Fibroblast of lung (primary cell): ENCODE data around the gene CNOT9. TPM values are rescaled to one million over a fixed set of nuclear protein-coding genes. Genes with fewer than 3 reads are reported as not detected.
"Not testable (repeated sequence)": the region's sequence is repeated elsewhere in the genome, so short reads cannot be mapped to it uniquely, and the experiment has no call there.

Experiments
- DNase-seq, 2 donors: peaks; one replicate each; pipeline versions ENCODE4 v3.0.0 to v3.0.0-alpha.2; 2010; ENCODE audit warnings: low read depth in 2 of 2
- H2AFZ ChIP-seq: 2 replicates; pipeline ENCODE4 v1.5.1; 2012; ENCODE audit warnings: low read length, control low read depth, inconsistent platforms
- H3K27ac ChIP-seq: 2 replicates; pipeline ENCODE4 v1.5.1; 2011; ENCODE audit warnings: low read length, control low read depth; ENCODE audit not compliant: insufficient read depth
- H3K27me3 ChIP-seq: 2 replicates; pipeline ENCODE4 v1.5.1; 2011; ENCODE audit warnings: mild to moderate bottlenecking, low read length; ENCODE audit not compliant: control insufficient read depth, insufficient read depth
- H3K36me3 ChIP-seq: 2 replicates; pipeline ENCODE4 v1.5.1; 2011; ENCODE audit warnings: low read length; ENCODE audit not compliant: control insufficient read depth, insufficient read depth
- H3K4me1 ChIP-seq: 2 replicates; pipeline ENCODE4 v1.5.1; 2011; ENCODE audit warnings: low read length; ENCODE audit not compliant: control insufficient read depth, insufficient read depth; ENCODE audit errors: extremely low read depth
- H3K4me2 ChIP-seq: 2 replicates; pipeline ENCODE4 v1.5.1; 2011; ENCODE audit warnings: low read length, control low read depth; ENCODE audit not compliant: insufficient read depth; ENCODE audit errors: extremely low read depth
- H3K4me3 ChIP-seq, 4 experiments: fragments of 200-600 bp in 1 of 4; sonication (generic) in 1 of 4; replicated peaks in 1 of 4; 2 replicates each; pipeline ENCODE4 v1.5.1; 2011 to 2016; ENCODE audit warnings: low read length in 4 of 4, low read depth in 3 of 4, mild to moderate bottlenecking in 3 of 4, control low read depth in 2 of 4, inconsistent platforms in 1 of 4, mixed read lengths in 1 of 4; ENCODE audit not compliant: insufficient read depth in 1 of 4; ENCODE audit errors: control extremely low read depth in 1 of 4
- H3K79me2 ChIP-seq: 2 replicates; pipeline ENCODE4 v1.5.1; 2012; ENCODE audit warnings: mild to moderate bottlenecking, low read length, inconsistent platforms; ENCODE audit not compliant: control insufficient read depth, insufficient read depth
- H3K9ac ChIP-seq: 2 replicates; pipeline ENCODE4 v1.5.1; 2011; ENCODE audit warnings: mild to moderate bottlenecking, low read length, control low read depth; ENCODE audit not compliant: insufficient read depth
- H3K9me3 ChIP-seq: 2 replicates; pipeline ENCODE4 v1.5.1; 2012; ENCODE audit warnings: low read depth, low read length; ENCODE audit not compliant: control insufficient read depth, insufficient read depth
- H4K20me1 ChIP-seq: 2 replicates; pipeline ENCODE4 v1.5.1; 2011; ENCODE audit warnings: low read length; ENCODE audit not compliant: control insufficient read depth, insufficient read depth; ENCODE audit errors: extremely low read depth
- EZH2 ChIP-seq: IDR thresholded peaks from 2 replicates; pipeline ENCODE4 v1.5.1; 2012; ENCODE audit warnings: low read length, control low read depth, mild to moderate bottlenecking; ENCODE audit errors: missing control alignments
- polyA plus RNA-seq, 2 donors: library from polyadenylated mRNA; depleted of rRNA in 1 of 2; stranded (reverse) in 1 of 2; unstranded in 1 of 2; fragments of >200 nt; gene quantifications; 2 replicates each; pipeline ENCODE4 v1.2.1, GENCODE V29; 2011 to 2012; ENCODE audit warnings: missing spikeins in 1 of 2
- total RNA-seq: library from RNA; depleted of rRNA; stranded (reverse); fragments of >200 nt; gene quantifications from 2 replicates; pipeline ENCODE4 v1.2.1, GENCODE V29; 2014
- TF ChIP-seq, protein P1 (sequence below), 2 donors: IDR thresholded peaks in 1 of 2; conservative IDR thresholded peaks in 1 of 2; 1 replicate in 1 of 2; 2 replicates in 1 of 2; pipeline ENCODE4 v1.5.1; 2011 to 2012; ENCODE audit warnings: low read length in 2 of 2, control low read depth in 1 of 2, inconsistent platforms in 1 of 2, low read depth in 1 of 2, mild to moderate bottlenecking in 1 of 2

CNOT9 gene
- total and polyA plus RNA-seq, 2 donors (not counting 1 experiment from before 2014, with no cell fraction given) = 31.4 to 45.9 TPM

DNA sequence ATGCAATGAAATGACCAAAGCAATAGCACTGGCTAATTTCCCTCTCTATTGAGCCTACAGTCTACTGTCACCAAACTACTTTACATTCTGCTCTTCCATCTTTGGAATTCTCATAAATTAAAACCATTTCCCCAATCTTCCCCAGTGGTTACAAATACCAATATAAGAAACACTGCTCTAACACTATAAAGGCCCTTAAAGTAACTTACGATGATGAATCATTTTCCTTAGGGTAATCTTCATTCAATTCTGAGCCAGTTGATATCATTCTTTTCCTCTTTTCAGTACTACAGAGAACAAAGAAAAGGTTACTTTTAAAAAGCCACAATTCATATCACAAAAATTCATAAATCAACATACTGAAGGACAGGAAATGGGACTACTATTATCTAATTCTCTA is 22.6 kb upstream of the CNOT9 start:
- TF ChIP-seq, protein P1, sequence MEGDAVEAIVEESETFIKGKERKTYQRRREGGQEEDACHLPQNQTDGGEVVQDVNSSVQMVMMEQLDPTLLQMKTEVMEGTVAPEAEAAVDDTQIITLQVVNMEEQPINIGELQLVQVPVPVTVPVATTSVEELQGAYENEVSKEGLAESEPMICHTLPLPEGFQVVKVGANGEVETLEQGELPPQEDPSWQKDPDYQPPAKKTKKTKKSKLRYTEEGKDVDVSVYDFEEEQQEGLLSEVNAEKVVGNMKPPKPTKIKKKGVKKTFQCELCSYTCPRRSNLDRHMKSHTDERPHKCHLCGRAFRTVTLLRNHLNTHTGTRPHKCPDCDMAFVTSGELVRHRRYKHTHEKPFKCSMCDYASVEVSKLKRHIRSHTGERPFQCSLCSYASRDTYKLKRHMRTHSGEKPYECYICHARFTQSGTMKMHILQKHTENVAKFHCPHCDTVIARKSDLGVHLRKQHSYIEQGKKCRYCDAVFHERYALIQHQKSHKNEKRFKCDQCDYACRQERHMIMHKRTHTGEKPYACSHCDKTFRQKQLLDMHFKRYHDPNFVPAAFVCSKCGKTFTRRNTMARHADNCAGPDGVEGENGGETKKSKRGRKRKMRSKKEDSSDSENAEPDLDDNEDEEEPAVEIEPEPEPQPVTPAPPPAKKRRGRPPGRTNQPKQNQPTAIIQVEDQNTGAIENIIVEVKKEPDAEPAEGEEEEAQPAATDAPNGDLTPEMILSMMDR (conservative IDR thresholded peaks at IDR 0.05 in 1 of 2, IDR thresholded peaks at IDR 0.05 in 1 of 2; ENCODE audit: low read depth in 1 of 2, low read length in 2 of 2) = no peak
- no peak for TF ChIP-seq EZH2
- no peaks in the 10 kb centered on the region for H3K9me3 ChIP-seq
- peaks cover 4% of the 10 kb centered on the region for H3K36me3 ChIP-seq
- no peak overlapping the region for H2AFZ ChIP-seq
- no peaks in the 10 kb centered on the region for H3K79me2 ChIP-seq
- H3K27me3 ChIP-seq = no peaks in the 10 kb centered on the region
- H3K4me3 ChIP-seq = no peak overlapping the region
- DNase-seq = no peak
- H3K27ac ChIP-seq = no peak overlapping the region
- H3K4me1 ChIP-seq = no peaks in the 10 kb centered on the region
- H3K4me2 ChIP-seq = no peak overlapping the region
- H3K9ac ChIP-seq = no peak overlapping the region
- H4K20me1 ChIP-seq = no peaks in the 10 kb centered on the region

DNA sequence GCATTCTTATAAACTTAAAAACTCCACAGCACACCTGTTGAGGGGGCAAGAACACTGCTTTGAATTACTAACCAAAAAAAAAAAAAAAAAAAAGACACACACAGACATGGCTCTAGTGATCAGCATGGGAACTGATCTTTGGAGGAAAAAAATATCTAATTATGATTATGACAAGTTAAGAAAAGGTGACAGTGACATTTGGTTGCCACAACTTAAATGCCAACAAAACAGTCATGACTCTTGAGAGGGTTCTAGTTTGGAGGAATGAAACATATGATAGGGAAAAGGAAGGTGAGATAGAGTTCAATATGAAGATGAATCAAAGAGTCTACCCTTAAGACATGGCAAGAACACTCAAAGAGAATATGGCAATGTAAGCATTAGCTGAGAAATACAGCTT is 21.1 kb upstream of the CNOT9 start:
- Histone ChIP-seq H3K36me3 (peaks cover 2% of the 10 kb centered on the region), H3K27me3 (no peaks in the 10 kb centered on the region), H4K20me1 (no peaks in the 10 kb centered on the region), H3K79me2 (no peaks in the 10 kb centered on the region), H3K4me2 (no peak overlapping the region), H3K4me3 (no peak overlapping the region), H2AFZ (no peak overlapping the region), H3K9me3 (no peaks in the 10 kb centered on the region), H3K27ac (no peak overlapping the region), H3K4me1 (no peaks in the 10 kb centered on the region), H3K9ac (no peak overlapping the region)
- TF ChIP-seq, protein P1 (conservative IDR thresholded peaks at IDR 0.05 in 1 of 2, IDR thresholded peaks at IDR 0.05 in 1 of 2; ENCODE audit: low read depth in 1 of 2, low read length in 2 of 2) = no peak
- no peak for TF ChIP-seq EZH2
- DNase-seq = no peak

DNA sequence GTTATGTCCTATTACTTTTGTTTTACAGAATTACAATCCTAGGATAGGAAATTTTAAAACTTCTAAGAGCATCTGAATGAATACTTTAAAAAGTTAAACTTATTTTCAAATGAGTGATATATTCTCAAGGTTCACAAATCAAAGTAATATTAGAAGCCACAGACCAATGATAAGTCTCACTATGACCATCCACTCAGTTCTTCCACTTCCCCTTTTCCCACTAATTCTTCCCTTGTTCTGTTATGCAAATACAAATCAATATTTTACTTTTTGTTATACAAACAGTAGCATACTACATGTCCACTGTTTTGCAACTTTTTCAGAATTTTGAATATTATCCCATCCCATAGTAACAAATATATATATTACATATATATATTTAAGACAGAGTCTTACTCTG is 20.7 kb upstream of the CNOT9 start:
- Histone ChIP-seq H3K4me1 (no peaks in the 10 kb centered on the region), H3K27ac (no peak overlapping the region), H3K9me3 (no peaks in the 10 kb centered on the region), H3K27me3 (no peaks in the 10 kb centered on the region), H3K4me3 (no peak overlapping the region), H3K79me2 (no peaks in the 10 kb centered on the region), H3K4me2 (no peak overlapping the region), H3K36me3 (peaks cover 3% of the 10 kb centered on the region), H3K9ac (no peak overlapping the region), H2AFZ (no peak overlapping the region), H4K20me1 (no peaks in the 10 kb centered on the region)
- DNase-seq = no peak
- TF ChIP-seq EZH2 = no peak
- TF ChIP-seq, protein P1 (conservative IDR thresholded peaks at IDR 0.05 in 1 of 2, IDR thresholded peaks at IDR 0.05 in 1 of 2; ENCODE audit: low read depth in 1 of 2, low read length in 2 of 2) = no peak

DNA sequence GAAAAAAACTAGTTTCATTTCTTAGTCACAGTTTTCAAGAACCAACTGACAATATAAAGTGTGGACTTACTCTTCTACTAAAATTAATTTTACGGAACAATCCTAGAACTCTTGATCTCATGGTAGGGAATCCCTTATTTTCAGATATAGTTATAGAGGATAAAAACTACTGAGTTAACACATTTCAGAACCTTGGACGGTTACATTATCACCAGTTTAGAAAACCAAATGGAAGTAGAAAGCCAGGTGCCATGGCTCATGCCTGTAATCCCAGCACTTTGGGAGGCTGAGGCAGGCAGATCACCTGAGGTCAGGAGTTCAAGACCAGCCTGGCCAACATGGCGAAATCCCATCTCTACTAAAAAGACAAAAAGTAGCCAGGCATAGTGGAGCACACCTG is 14.4 kb upstream of the CNOT9 start:
- H3K79me2 ChIP-seq, H4K20me1 ChIP-seq, H2AFZ ChIP-seq, H3K36me3 ChIP-seq, H3K9ac ChIP-seq, DNase-seq, H3K27ac ChIP-seq, H3K27me3 ChIP-seq, H3K4me3 ChIP-seq, H3K4me2 ChIP-seq, H3K9me3 ChIP-seq, H3K4me1 ChIP-seq: not testable (repeated sequence)
